Esophagus muscularis mucosa (tissue), 3 donors: ENCODE measurements around the gene GDF2.

Experiments
- POLR2A ChIP-seq: fragments of 450-650 bp; IDR thresholded peaks from one replicate; pipeline ENCODE4 v1.6.1; 2017; ENCODE audit warnings: antibody characterized with exemption, moderate library complexity, mild to moderate bottlenecking, low read depth
- POLR2AphosphoS5 ChIP-seq, 2 donors: sonication (generic); formaldehyde crosslinking; IDR thresholded peaks; one replicate each; pipeline ENCODE4 v1.6.1; 2017; ENCODE audit warnings: antibody characterized with exemption in 2 of 2
- TF ChIP-seq, protein P1 (sequence below), 3 experiments: fragments of 200-600 bp in 2 of 3; fragments of 450-650 bp in 1 of 3; sonication (generic) in 2 of 3; IDR thresholded peaks; one replicate each; pipeline ENCODE4 v1.5.1; 2017 to 2019; ENCODE audit warnings: antibody characterized with exemption in 3 of 3, mild to moderate bottlenecking in 2 of 3, moderate library complexity in 1 of 3

DNA sequence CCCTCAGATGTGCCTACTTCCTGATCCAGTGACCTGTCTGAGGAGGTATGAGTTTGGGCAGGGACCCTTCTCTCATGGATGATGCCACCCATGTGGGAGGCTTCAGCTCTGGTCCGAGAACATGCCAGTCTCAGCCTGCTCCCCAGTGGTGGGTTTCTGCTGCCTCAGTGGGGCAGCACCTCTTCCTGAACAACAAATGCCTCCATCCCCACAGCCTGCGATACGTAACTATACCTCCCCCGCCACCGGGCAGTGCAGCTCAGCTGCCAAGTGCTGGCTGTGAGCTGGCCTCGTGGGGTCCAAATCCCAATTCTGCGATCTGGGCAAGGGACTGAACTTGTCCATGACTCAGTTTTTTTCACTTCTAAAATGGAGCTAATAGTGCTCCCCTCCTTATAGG, 19.1 kb upstream of the GDF2 start:
- TF ChIP-seq POLR2A (no peak), POLR2AphosphoS5 (IDR thresholded peaks at IDR 0.05) (no peak)
- TF ChIP-seq, protein P1, sequence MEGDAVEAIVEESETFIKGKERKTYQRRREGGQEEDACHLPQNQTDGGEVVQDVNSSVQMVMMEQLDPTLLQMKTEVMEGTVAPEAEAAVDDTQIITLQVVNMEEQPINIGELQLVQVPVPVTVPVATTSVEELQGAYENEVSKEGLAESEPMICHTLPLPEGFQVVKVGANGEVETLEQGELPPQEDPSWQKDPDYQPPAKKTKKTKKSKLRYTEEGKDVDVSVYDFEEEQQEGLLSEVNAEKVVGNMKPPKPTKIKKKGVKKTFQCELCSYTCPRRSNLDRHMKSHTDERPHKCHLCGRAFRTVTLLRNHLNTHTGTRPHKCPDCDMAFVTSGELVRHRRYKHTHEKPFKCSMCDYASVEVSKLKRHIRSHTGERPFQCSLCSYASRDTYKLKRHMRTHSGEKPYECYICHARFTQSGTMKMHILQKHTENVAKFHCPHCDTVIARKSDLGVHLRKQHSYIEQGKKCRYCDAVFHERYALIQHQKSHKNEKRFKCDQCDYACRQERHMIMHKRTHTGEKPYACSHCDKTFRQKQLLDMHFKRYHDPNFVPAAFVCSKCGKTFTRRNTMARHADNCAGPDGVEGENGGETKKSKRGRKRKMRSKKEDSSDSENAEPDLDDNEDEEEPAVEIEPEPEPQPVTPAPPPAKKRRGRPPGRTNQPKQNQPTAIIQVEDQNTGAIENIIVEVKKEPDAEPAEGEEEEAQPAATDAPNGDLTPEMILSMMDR (IDR thresholded peaks at IDR 0.05): no peak
